NCI-H526 (cell line): ENCODE results near the gene NFXL1.

Experiments used
- DNase-seq, 2 experiments: peaks; one replicate each; lab custom pipeline; 2025; lab: John Stamatoyannopoulos, UW

Gene NFXL1

GRCh38 chr4:47891928-47892327 is 22.5 kb downstream of the NFXL1 start:
- DNase-seq = no peak

GRCh38 chr4:47882228-47882627 is 32.2 kb downstream of the NFXL1 start:
- DNase-seq = no peak

GRCh38 chr4:47879458-47879857 is 34.9 kb downstream of the NFXL1 start:
- DNase-seq = no peak

- no peak for DNase-seq
Measured at GRCh38 chr4:47876784-47877546, 37.4 kb downstream of the NFXL1 start.

- no peak for DNase-seq
Measured at GRCh38 chr4:47876310-47876709, 38.1 kb downstream of the NFXL1 start.

- DNase-seq = no peak
Measured at GRCh38 chr4:47873877-47874541, 40.4 kb downstream of the NFXL1 start.

GRCh38 chr4:47863486-47863885 is 50.9 kb downstream of the NFXL1 start:
- DNase-seq = no peak

- DNase-seq = no peak
Measured at GRCh38 chr4:47862297-47862696, 52.1 kb downstream of the NFXL1 start.

GRCh38 chr4:47860305-47860704 is 54.1 kb downstream of the NFXL1 start:
- DNase-seq = no peak

- no peak for DNase-seq
Measured at GRCh38 chr4:47858006-47858405, 56.4 kb downstream of the NFXL1 start.

GRCh38 chr4:47856713-47857112 is 57.7 kb downstream of the NFXL1 start:
- DNase-seq = no peak

GRCh38 chr4:47855350-47855749 is 59.0 kb downstream of the NFXL1 start:
- no peak for DNase-seq

- DNase-seq = no peak
Measured at GRCh38 chr4:47852136-47852535, 62.2 kb downstream of the NFXL1 start.

- no peak for DNase-seq
Measured at GRCh38 chr4:47849466-47849865, 64.9 kb downstream of the NFXL1 start.

GRCh38 chr4:47848041-47848440 is 66.3 kb downstream of the NFXL1 start:
- DNase-seq = no peak

- DNase-seq = no peak
Measured at GRCh38 chr4:47842985-47843384, 71.4 kb downstream of the NFXL1 start.

GRCh38 chr4:47840291-47840690 is 74.1 kb downstream of the NFXL1 start:
- DNase-seq = no peak

GRCh38 chr4:47839259-47839658 is 75.1 kb downstream of the NFXL1 start:
- DNase-seq = peak in 1 of 2 experiments; percentile 37

- no peak for DNase-seq
Measured at GRCh38 chr4:47838445-47838844, 75.9 kb downstream of the NFXL1 start.

GRCh38 chr4:47837908-47838294 is 76.5 kb downstream of the NFXL1 start, which contains the start of gene CORIN:
TSS of gene CORIN (minus strand) at chr4:47838067. CDS start at chr4:47837949, 118 bp downstream.
- no peak for DNase-seq

- DNase-seq = peak; percentile 34 to 85
Measured at GRCh38 chr4:47837094-47837907, 77.1 kb downstream of the NFXL1 start.

GRCh38 chr4:47836641-47837093 is 77.7 kb downstream of the NFXL1 start:
- peak; percentile 86 to 94 for DNase-seq

- DNase-seq = no peak
Measured at GRCh38 chr4:47835494-47835893, 78.9 kb downstream of the NFXL1 start.
